GM18951 (cell line): Measurements from ENCODE around the gene MPPED2.

Experiments used
- POLR2A ChIP-seq: IDR thresholded peaks from 4 replicates; pipeline ENCODE4 v1.6.1; 2011; ENCODE audit warnings: mild to moderate bottlenecking; ENCODE audit not compliant: insufficient read length, insufficient read depth; ENCODE audit errors: extremely low read depth
- in situ Hi-C: fragments of 300-500 bp; cut with MboI; formaldehyde crosslinking; loops from one replicate; pipeline ENCODE4 v1.12.0; 2022; ENCODE audit warnings: low sequenced_read_pairs, mixed read lengths, inconsistent platforms; ENCODE audit not compliant: unreplicated experiment

The MPPED2 gene

DNA sequence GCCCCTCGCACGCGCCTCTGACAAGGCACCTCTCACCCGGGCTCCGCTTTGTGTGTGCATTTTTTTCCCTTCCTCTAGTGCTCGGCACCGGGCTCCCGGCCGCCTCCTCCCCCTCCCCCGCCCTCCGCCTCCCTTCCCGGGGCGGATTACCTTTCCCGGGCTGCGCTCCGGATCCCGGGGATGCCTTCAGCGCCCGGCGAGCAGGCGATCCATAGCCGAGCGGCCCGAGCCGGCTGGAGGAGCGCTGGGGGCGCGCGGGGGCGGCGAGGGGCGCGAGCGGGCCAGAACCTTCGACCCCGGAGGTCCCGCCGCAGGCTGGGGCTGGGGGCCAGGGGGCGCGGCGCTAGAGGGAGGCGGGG, 282 bp downstream of the MPPED2 start:
- no peak for TF ChIP-seq POLR2A
- in situ Hi-C loops: no loop called here

DNA sequence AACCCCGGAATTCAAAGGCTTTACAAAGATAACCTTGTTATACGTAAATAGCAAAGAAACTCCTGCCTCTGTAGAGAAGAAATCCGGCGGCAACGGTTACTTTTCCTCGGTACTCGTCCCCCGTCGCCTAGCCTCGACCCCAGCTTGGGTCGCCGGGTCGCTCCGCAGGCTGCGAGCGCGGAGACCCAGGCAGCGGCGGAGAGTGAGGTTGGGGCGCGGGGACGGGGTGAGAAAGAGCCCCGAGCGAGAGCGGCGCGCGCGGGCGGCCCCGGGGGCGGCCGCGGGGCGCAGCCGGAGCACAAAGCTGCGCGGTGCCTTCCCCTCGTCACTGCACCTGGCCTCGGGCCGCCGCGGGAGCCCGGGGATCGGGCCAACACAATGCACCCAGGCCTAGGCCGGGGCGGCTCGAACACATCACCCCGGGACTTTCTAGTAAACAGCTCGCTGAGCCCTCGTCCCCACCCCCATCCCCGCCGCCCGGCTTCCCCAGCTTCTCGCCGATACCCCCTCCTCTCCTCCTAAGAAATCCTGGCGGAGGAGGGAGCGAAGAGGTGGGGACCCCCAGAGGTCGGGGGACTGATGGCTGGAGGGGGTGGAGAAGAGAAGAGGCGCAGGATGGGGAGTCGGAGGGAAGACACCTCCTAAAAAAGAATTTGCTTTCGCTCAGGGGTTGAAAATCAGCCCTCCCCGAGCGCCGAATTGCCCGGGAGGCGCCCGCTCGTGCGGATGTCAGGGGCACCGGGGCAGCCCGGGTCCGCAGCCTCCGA, 845 bp downstream of the MPPED2 start:
- in situ Hi-C loops: no loop called here
- no peak for TF ChIP-seq POLR2A

DNA sequence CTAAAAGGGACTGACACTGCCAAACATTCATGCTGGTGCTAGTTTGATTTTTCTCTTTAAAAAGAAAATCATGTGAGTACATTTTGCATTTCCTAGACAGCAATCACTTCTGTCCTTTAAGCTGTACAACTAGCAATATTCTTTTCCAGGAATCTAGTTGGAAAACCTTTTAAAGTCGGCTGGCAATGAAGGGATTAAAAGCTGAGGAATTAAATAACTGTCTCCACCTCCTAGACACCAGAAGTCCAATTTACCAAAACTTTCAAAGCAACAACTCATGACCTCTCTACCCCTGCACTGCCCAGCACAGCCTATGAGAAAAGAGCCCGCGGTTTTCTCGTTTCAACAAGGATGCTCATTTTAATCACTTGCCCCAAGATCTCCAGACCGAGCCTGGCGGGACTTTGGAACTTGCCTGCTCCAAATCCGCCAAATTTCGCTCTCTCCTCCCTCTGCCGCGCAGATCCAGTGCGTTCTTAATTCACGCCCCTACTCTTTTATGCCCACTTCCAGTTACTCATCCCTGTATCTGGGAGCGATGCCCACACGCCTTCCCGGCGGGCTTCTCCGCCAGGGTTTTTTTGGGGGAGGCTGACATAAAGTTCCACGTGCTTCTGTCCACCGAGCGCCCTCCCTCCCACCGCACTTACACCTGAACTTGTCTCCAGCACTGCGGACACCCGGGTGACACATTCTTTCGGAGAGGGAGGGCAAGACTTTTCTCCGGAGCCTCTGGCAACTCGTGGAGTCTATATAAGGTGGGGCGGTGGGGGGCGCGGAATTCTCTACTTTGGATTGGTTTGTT, 2.5 kb downstream of the MPPED2 start:
- no peak for TF ChIP-seq POLR2A
- in situ Hi-C loops: no loop called here

DNA sequence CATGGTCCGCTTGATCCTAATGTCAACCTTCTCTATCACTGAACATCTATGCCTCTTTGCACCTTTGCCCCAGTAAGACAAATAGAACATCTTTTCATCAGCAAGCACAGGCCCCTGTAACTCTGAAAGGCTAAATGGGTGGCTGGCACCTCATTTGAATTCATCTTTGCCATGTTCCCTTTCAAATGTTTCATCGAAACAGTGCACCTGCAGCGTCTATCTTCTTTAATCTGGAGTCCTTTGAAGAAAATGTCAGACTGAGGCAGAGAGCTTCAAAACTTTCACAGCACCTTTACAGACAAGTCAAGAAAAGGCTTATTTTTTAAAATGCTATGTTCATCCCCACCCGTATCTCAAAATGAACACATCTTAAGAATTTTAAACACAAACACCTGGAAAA, 3.4 kb downstream of the MPPED2 start:
- no peak for TF ChIP-seq POLR2A
- in situ Hi-C loops: no loop called here

DNA sequence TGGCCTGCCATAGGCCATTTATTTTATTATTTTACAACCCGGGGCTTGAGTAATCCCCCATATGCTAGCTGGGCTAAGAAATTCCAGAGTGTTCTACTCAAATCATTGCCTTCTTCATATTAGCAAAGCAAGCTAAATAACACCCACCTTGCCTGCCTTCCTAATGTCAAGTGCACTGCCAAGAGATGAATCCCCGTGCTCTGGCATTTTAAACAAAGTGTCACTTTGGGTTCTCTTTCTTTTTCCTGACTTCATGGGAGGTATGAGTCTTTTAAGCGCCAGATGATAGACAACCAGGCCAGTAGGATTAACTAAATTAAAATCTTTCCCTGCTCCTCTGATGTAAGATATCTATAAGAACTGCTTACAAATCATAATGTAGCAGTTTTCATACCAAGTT, 4.5 kb downstream of the MPPED2 start:
- no peak for TF ChIP-seq POLR2A
- in situ Hi-C loops: no loop called here

DNA sequence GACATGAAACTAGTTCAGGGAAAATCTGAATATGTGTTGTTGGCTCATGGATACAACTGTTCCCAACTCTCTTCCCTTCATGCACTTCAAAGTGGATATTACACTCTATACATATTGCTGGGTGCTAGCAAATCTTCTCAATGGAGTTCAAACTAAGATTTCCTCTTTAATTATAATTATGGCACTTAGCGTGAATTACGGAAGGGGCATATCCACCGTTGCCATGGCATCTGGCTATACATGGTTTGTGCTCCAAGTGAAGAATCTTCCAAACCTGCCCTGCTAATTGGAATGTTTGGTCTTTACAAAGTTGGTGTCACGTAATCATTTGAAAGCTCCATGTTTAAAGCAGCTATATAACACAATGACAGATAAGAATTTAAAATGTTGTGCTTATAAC, 5.6 kb downstream of the MPPED2 start:
- in situ Hi-C loops: no loop called here
- no peak for TF ChIP-seq POLR2A

DNA sequence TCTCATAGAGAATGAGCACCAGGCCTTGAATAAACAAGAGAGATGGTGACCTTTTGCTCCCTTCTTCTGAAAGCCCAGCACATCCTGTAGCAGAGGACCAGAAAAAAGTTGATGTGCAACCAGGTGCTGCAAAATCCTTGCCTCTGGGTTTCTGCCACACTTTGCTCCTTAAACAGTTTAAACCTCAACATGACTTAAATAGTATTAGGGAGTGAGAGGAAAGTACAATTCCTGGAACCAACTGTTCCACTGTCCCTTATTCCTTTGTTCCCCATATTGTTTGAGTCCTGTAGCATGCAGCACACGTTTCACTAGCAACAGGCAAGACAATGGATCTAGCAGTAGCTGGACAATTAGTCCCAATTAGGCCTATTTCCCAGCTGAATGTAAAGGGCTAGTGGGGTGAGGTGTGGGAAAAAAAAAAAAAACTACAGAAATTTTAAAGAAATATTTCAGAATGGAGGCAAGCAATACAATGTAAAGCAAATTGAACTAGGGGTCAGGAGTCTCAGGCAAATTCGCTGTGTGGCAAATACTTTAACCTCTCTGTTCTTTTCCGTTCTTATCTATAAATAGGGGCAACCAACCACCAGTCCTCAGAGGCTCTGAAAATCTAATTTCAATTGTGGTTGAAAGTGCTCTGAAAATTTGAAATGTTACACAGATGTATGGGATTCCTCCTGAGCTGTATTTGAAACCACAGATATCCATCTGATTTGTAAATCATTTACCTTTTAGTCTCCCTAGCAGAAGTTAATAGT, 6.6 kb downstream of the MPPED2 start:
- in situ Hi-C loops: no loop called here
- no peak for TF ChIP-seq POLR2A

DNA sequence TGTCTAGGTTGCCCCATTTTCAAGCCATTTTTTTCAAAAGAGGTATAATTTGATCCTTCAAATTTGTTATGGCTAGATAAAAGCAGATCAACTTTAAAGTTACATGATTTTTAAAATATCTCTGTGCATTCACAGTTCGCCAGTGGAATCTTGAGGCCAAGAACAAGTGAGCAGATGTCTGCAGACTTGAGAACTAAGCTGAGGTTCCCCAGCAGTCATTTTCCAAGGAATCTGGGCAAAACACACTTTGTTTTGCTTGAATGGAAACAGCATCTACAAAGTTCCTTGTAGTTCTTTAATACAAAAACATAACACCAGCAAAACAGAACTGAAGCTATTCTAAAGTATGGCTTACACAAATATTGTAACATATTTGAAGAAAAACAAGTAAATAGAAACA, 7.7 kb downstream of the MPPED2 start:
- in situ Hi-C loops: no loop called here
- TF ChIP-seq POLR2A: no peak

DNA sequence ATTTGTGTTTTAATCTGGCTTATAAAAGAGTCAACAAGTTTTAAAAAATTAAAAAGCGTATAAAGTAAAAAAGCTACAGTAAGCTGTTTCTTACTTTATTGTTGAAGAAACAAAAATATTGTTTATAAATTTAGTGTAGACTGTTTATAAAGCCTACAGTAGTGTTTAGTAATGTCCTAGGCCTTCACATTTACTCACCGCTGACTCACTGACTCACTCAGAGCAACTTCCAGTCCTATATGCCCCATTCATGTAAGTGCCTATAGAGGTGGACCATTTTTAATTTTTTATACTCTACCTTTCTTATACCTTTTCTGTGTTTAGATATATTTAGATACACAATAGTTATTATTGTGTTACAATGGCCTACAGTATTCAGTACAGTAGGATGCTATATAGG, 12.2 kb downstream of the MPPED2 start:
- in situ Hi-C loops: no loop called here
- no peak for TF ChIP-seq POLR2A

DNA sequence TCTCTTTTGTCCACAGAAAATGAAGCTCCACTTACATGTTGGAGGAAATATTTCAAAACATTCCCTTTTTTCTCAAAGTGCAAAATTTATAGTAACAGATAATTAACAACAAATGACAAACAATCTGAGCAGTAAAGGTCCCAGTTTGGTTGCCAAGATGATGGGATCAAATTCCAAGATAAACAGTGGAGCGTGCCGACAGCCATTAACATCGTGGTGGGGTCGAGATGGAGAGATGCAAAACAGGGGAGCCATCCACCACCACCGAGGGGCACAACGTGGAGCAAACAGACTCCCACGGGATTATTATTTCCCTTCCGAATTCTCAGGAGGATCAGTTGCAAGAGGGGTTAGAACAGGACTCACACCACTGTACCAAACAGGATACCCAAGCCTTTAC, 17.2 kb downstream of the MPPED2 start:
- TF ChIP-seq POLR2A: no peak
- in situ Hi-C loops: no loop called here

DNA sequence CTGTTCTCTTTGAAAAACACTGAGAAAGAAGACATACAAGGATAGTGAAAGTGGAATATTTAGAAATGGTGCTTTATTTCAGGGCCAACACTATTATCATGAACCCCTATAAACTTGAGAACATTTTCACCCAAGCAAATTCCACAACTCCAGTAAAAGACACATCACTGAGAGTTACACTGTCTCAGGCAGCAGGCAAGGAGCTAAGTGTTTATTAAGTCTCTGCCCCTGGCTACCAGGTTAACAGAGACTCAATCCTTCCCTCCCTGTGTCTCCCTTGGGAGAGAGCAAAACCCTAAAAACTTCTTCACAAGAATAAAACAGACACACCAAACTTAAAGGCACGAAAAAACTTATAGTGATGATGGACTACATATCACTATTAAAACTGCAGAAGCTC, 18.5 kb downstream of the MPPED2 start:
- no peak for TF ChIP-seq POLR2A
- in situ Hi-C loops: no loop called here

DNA sequence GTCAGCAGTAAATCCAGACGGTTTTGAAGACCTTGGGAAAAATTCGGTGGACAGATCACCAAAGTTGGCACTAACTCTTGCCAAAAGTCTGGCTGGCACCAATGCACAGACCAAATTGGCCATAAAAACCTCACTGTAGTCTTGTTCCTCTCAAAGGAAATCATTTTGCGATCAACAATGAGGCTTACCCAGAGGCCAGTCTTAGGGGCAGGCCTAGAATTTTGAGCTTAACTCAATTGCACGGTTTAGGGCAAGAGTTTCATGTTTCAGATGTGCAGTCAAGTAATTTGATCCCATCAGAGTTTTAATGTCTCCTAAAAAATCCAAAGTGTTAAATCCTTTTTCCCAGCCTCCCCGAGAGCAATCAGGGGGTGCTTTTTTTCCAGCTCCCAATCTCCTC, 19.0 kb downstream of the MPPED2 start:
- in situ Hi-C loops: no loop called here
- no peak for TF ChIP-seq POLR2A

DNA sequence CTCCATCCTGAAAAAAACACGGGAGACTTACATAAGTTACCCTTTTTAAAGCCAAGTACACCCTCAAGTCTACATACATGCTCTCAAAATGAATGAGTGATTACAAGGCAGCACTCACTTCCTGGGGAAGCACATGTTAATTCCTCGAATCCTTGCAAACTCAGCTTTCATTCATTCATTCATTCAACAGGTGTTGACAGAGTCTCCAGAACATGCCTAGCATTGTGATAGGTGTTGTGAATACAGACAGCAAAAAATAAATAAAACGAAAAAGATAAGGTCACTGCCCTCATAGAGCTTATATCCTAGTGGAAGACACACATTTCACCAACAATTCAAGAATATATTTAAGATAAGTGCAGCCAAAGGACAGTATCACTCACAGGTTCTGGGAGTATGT, 19.7 kb downstream of the MPPED2 start:
- TF ChIP-seq POLR2A: no peak
- in situ Hi-C loops: no loop called here

DNA sequence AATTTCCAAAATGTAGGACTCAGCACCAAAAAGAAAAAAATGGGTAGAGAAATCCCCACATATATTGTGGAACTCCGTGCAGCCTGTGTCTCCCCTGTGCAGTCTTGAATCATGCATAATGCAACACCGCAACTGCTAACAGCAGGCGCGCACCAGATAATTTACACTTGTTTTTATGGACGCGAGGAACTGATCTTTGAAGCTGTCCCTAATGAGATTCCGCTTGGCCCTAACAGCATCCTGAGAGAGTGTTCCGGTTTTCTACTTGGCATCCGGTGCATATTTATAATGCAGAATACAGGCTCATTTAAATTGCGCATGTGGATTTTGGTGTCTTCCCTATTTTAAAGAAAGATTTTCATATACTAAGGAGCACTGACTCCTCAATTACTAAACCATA, 21.1 kb downstream of the MPPED2 start:
- in situ Hi-C loops: no loop called here
- no peak for TF ChIP-seq POLR2A
